ENCODE measurements around the gene PSORS1C1. TPM values are rescaled to one million over a fixed set of nuclear protein-coding genes. Genes with fewer than 3 reads are reported as not detected.

PSORS1C1 gene
- polyA plus RNA-seq, 1 donor from 2014 or later: not detected

GRCh38 chr6:31092769-31093505 lies 21.7 kb upstream of the PSORS1C1 start:
- Histone ChIP-seq H3K36me3 (ENCODE audit: insufficient read depth, low read length) (no peaks in the 10 kb centered on the region), H2AFZ (ENCODE audit: low read depth, low read length) (no peak overlapping the region), H3F3A (ENCODE audit: insufficient read depth, low read length, poor library complexity, severe bottlenecking) (no peaks in the 10 kb centered on the region), H3K4me2 (ENCODE audit: low read length) (no peak overlapping the region), H4K20me1 (ENCODE audit: insufficient read depth) (no peaks in the 10 kb centered on the region), H3K79me2 (replicated peaks; ENCODE audit: insufficient read depth, low read length) (no peaks in the 10 kb centered on the region), H3K27me3 (ENCODE audit: insufficient read depth, low read depth, low read length) (no peaks in the 10 kb centered on the region), H3K27ac (ENCODE audit: low read length) (no peak overlapping the region), H3K9me3 (ENCODE audit: low read length) (no peaks in the 10 kb centered on the region), H3K4me3 (ENCODE audit: low read length) (no peak overlapping the region), H3K9me2 (ENCODE audit: insufficient read depth, low read length) (no peaks in the 10 kb centered on the region), H3K9ac (ENCODE audit: low read length) (no peak overlapping the region)
- TF ChIP-seq RAD21 (conservative IDR thresholded peaks at IDR 0.05): no peak
- TF ChIP-seq EZH2 (IDR thresholded peaks at IDR 0.05; ENCODE audit: borderline replicate concordance, insufficient read depth, low read length, poor library complexity, severe bottlenecking): no peak
- no peak for TF ChIP-seq EP300 (conservative IDR thresholded peaks at IDR 0.05; ENCODE audit: poor library complexity, severe bottlenecking)
- no peak for TF ChIP-seq POLR2AphosphoS5 (IDR thresholded peaks at IDR 0.05)
- TF ChIP-seq SMC3 (conservative IDR thresholded peaks at IDR 0.05; ENCODE audit: poor library complexity): no peak
- TF ChIP-seq MXI1 (conservative IDR thresholded peaks at IDR 0.05; ENCODE audit: poor library complexity, severe bottlenecking): no peak
- TF ChIP-seq CTCF (IDR thresholded peaks at IDR 0.05; ENCODE audit: poor library complexity, severe bottlenecking): no peak
- no peak for TF ChIP-seq TAF1 (IDR thresholded peaks at IDR 0.05; ENCODE audit: low read depth)
- no peak for TF ChIP-seq REST (IDR thresholded peaks at IDR 0.05; ENCODE audit: borderline replicate concordance)

GRCh38 chr6:31094389-31094881 lies 20.2 kb upstream of the PSORS1C1 start:
- no peak overlapping the region for H3K4me3 ChIP-seq (ENCODE audit: low read length)
- TF ChIP-seq SMC3 (conservative IDR thresholded peaks at IDR 0.05; ENCODE audit: poor library complexity) (no peak), EZH2 (IDR thresholded peaks at IDR 0.05; ENCODE audit: borderline replicate concordance, insufficient read depth, low read length, poor library complexity, severe bottlenecking) (no peak), REST (IDR thresholded peaks at IDR 0.05; ENCODE audit: borderline replicate concordance) (no peak), MXI1 (conservative IDR thresholded peaks at IDR 0.05; ENCODE audit: poor library complexity, severe bottlenecking) (no peak), EP300 (conservative IDR thresholded peaks at IDR 0.05; ENCODE audit: poor library complexity, severe bottlenecking) (no peak), CTCF (IDR thresholded peaks at IDR 0.05; ENCODE audit: poor library complexity, severe bottlenecking) (no peak), RAD21 (conservative IDR thresholded peaks at IDR 0.05) (no peak), TAF1 (IDR thresholded peaks at IDR 0.05; ENCODE audit: low read depth) (no peak), POLR2AphosphoS5 (IDR thresholded peaks at IDR 0.05) (no peak)
- H3K27me3 ChIP-seq (ENCODE audit: insufficient read depth, low read depth, low read length): no peaks in the 10 kb centered on the region
- H3F3A ChIP-seq (ENCODE audit: insufficient read depth, low read length, poor library complexity, severe bottlenecking): no peaks in the 10 kb centered on the region
- no peaks in the 10 kb centered on the region for H3K36me3 ChIP-seq (ENCODE audit: insufficient read depth, low read length)
- H3K27ac ChIP-seq (ENCODE audit: low read length): no peak overlapping the region
- H3K9ac ChIP-seq (ENCODE audit: low read length): no peak overlapping the region
- H3K79me2 ChIP-seq (replicated peaks; ENCODE audit: insufficient read depth, low read length): no peaks in the 10 kb centered on the region
- no peaks in the 10 kb centered on the region for H3K9me3 ChIP-seq (ENCODE audit: low read length)
- no peaks in the 10 kb centered on the region for H3K9me2 ChIP-seq (ENCODE audit: insufficient read depth, low read length)
- no peak overlapping the region for H2AFZ ChIP-seq (ENCODE audit: low read depth, low read length)
- H3K4me2 ChIP-seq (ENCODE audit: low read length): no peak overlapping the region
- no peaks in the 10 kb centered on the region for H4K20me1 ChIP-seq (ENCODE audit: insufficient read depth)
